HG03095 (cell line): Measurements from ENCODE around the gene PC.
"Not testable (repeated sequence)": the region's sequence is repeated elsewhere in the genome, so short reads cannot be mapped to it uniquely, and the experiment has no call there.

Experiments used
- ATAC-seq: cut with Tn5 transposase; IDR thresholded peaks from one replicate; pipeline ENCODE4 v1.9.1; 2021; ENCODE audit warnings: moderate library complexity; ENCODE audit not compliant: unreplicated experiment

Gene PC

GRCh38 chr11:66845143-66845875 is 112.9 kb downstream of the PC start:
- ATAC-seq, result no peak

GRCh38 chr11:66844496-66845142 is 113.6 kb downstream of the PC start:
- no peak for ATAC-seq

DNA sequence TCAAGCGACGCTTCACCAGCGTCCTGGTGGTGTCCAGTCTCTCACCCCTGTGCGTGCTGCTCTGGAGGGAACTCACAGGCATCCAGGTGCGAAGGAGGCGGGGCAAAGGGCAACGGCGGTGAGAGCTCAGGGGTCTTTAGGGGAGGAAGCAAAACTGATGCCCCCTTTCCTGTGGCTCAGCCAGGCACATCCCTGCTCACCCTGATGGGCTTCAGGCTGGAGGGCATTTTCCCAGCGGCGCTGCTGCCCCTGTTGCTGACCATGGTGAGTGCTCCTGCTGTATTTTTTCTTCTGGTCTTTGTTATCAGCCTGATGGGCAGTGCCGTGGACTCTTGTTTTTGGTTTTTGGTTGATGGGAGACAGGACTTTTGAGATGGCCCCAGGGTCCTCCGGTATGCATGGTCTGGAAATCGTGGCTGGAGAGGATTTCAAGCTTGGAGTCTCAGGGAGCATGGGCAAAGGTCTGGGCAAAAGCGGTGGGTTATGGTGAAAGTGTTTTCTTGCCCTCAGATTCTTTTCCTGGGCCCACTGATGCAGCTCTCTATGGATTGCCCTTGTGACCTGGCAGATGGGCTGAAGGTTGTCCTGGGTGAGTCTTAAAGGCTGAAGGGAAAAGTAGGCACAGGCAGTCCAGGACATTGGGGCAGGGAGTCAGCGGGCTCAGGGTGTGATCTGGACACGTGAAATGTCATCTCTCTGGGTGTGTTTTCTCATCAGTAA is 114.2 kb downstream of the PC start:
- no peak for ATAC-seq

DNA sequence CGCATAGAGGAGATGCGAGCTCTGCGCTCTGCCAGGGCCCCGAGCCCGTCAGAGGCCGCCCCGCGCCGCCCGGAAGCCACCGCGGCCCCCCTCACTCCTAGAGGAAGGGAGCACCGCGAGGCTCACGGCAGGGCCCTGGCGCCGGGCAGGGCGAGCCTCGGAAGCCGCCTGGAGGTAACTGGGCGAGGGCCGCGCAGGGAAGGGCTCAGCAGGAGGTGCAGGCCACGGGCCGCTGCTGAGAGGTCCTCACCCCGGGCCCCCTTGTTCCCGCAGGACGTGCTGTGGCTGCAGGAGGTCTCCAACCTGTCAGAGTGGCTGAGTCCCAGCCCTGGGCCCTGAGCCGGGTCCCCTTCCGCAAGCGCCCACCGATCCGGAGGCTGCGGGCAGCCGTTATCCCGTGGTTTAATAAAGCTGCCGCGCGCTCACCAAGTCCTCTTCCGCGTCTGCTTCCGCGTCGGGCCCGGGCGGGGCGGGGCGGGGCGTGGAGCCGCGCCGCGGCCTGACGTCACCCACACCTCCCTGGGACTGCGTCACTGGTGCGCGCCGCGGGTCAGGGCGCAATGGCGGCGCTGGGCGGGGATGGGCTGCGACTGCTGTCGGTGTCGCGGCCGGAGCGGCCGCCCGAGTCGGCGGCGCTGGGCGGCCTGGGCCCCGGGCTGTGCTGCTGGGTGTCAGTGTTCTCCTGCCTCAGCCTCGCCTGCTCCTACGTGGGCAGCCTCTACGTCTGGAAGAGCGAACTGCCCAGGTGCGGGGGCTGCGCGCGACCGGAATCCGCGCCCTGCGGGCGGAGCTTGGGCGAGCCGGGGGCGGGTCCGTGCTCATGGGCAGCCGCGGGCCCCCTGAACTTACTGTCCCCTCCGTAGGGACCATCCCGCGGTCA is 115.0 kb downstream of the PC start, which contains the start of gene RCE1:
TSS of gene RCE1 (plus strand) at position 546 of the 880 bp plus-strand sequence. CDS start at position 561, 15 bp downstream.
- peak; percentile 65 for ATAC-seq

DNA sequence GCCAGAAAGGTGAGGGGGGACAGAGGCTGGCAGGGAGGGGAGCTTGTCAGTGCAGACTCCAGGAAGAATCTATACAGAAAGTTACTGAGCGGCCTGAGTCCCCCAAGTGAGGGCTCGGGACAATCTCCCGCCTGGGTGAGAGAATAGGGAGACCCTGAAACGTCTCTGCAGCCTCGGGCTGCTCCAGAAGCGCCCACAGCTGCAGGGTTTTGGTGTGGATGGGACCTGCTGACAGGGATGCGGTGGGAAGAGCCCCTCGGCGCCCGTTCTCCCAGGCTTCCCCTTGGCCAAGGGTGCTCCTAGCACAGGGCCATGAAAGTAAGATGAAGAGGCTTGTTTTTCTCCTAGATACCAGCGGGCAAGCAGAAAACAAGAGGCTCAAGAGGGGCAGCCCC is 115.7 kb downstream of the PC start:
- ATAC-seq, result no peak

DNA sequence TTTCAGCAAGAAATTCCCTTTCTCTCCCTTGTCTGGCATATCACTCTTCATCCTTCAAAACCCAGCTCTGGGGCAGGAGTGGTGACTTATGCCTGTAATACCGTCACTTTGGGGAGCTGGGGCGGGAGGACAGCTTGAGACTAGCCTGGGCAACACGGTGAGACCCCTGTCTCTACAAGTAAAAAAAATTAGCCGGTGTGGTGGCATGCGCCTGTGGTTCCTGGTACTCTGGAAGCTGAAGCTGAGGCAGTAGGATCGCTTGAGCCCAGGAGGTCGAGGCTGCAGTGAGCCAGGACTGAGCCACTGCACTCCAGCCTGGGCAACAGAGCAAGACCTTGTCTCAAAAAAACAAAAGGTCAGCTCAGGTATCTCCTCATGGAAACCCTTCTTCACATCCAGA is 116.3 kb downstream of the PC start:
- ATAC-seq, result no peak

- no peak for ATAC-seq
Measured at GRCh38 chr11:66840317-66841091, 117.7 kb downstream of the PC start.

DNA sequence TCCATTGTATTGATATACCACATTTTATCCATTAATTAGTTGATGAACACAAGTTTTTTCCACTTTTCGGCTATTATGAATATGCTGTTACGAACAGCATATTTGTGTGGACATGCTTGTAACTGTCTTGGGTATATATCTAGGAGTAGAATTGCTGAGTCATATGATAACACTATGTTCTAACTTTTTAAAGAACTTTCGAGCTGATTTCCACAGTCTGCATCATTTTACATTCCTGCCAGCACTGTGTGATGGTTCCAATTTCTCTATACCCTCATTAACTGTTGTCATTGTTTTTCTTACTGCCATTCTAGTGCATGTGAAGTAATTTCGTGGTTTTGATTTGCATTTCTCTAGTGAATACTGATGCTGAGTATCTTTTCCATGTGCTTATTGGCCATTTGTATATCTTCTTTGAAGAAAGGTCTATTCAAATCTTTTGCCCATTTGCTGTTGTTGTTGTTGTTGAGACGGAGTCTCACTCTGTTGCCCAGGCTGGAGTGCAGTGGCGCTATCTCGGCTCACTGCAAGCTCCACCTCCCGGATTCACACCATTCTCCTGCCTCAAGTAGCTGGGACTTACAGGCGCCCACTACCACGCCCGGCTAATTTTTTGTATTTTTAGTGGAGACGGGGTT is 122.3 kb downstream of the PC start:
- no peak for ATAC-seq

DNA sequence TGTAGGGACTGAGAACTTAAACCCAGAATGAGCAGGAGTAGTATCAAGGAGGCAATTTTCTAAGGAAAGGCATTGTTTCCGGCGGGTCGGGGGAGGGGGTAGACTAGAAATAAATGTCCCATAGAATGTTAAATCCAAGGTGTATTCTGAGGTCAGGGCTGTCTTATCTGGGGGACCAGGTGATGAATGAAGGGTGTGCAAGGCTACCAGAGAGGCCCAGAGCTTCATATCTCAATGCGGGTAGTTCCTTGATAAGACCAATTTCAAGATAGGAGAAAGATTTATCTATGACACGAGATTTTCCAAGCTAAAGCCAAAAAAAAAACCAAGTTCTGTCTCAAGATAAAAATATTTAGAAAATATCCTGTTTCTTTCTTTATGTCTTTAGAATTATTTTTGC is 123.2 kb downstream of the PC start:
- ATAC-seq, result no peak

GRCh38 chr11:66834539-66834845 is 123.7 kb downstream of the PC start:
- ATAC-seq, result no peak

GRCh38 chr11:66824573-66824972 is 133.6 kb downstream of the PC start:
- not testable (repeated sequence) for ATAC-seq

- no peak for ATAC-seq
Measured at GRCh38 chr11:66823700-66824099, 134.5 kb downstream of the PC start.

DNA sequence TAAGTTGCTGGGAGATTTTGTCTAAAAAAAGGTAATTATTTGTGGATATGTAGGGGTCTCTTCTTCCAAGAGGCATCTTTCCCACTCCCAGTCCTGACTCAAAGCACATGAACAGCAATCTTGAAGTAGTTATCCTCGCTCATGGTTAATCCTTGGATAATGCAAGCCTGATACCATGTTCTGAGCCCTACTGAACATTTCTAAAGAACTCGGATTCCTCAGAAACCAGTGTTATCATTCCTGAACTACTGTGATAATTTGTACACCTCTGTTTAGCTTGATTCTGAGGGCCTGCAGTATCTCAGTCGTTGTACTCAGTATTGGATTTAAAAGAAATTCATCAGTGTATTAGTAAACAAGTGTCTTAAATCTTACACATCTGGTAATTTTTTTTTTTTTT is 137.3 kb downstream of the PC start:
- no peak for ATAC-seq

DNA sequence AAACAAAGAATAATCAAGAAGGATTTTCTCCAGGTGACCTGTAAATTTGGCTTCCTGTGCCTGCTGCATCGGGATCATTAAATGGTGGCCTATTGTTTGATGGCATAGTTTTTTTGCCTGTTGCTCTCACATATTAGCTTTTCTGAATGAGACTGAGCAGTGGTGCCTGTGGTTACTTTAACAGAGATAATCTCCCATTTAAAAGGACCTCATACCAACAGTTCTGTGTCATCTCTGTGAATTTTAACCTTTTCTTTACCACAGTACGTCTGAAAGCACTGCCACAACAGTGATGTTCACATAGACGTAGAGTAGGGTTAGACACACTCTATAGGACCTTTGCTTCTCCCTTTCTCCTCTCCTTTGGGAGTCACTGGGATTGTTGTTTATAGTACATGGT is 137.8 kb downstream of the PC start:
- ATAC-seq, result no peak

- ATAC-seq, result no peak
Measured at GRCh38 chr11:66818231-66818955, 139.8 kb downstream of the PC start.

- ATAC-seq, result no peak
Measured at GRCh38 chr11:66815646-66816045, 142.5 kb downstream of the PC start.

GRCh38 chr11:66814678-66815077 is 143.5 kb downstream of the PC start:
- no peak for ATAC-seq

- no peak for ATAC-seq
Measured at GRCh38 chr11:66810576-66811185, 147.5 kb downstream of the PC start.

- ATAC-seq, result no peak
Measured at GRCh38 chr11:66809592-66809991, 148.6 kb downstream of the PC start.
